ENCODE data around the gene KCNA3.

- TF ChIP-seq CTCF (IDR thresholded peaks at IDR 0.05) (no peak), POLR2A (IDR thresholded peaks at IDR 0.05) (no peak)
Measured at GRCh38 chr1:110627764-110628163, 47.0 kb downstream of the KCNA3 start.

Measured in sigmoid colon (tissue), 3 donors.